Trophoblast cell (in vitro differentiated cells and primary cell): ENCODE measurements around the gene EHF.
A peak's percentile ranks its signal among the peaks of the same experiment; 100 is the strongest.

Source experiments
- DNase-seq, 2 donors: peaks; one replicate each; pipeline ENCODE4 v3.0.0-alpha.2; 2016
- H2AFZ ChIP-seq: 2 replicates; pipeline ENCODE4 v1.6.1; 2013; ENCODE audit warnings: low read length, moderate library complexity, mild to moderate bottlenecking; ENCODE audit not compliant: insufficient read depth, poor library complexity
- H2AK5ac ChIP-seq: 2 replicates; pipeline ENCODE4 v1.6.1; 2013; ENCODE audit warnings: mild to moderate bottlenecking, low read length
- H2BK120ac ChIP-seq: 2 replicates; pipeline ENCODE4 v1.6.1; 2013; ENCODE audit warnings: low read length, mild to moderate bottlenecking, moderate library complexity; ENCODE audit not compliant: insufficient read depth, poor library complexity
- H2BK12ac ChIP-seq: 2 replicates; pipeline ENCODE4 v1.6.1; 2013; ENCODE audit warnings: mild to moderate bottlenecking, low read length, moderate library complexity
- H2BK5ac ChIP-seq: 2 replicates; pipeline ENCODE4 v1.6.1; 2013; ENCODE audit warnings: low read length, low read depth, moderate library complexity, mild to moderate bottlenecking; ENCODE audit not compliant: poor library complexity
- H3K14ac ChIP-seq: 2 replicates; pipeline ENCODE4 v1.6.1; 2013; ENCODE audit warnings: mild to moderate bottlenecking, low read length
- H3K18ac ChIP-seq: 2 replicates; pipeline ENCODE4 v1.6.1; 2013; ENCODE audit warnings: mild to moderate bottlenecking, low read length
- H3K23ac ChIP-seq: 2 replicates; pipeline ENCODE4 v1.6.1; 2013; ENCODE audit warnings: low read length
- H3K27ac ChIP-seq: 2 replicates; pipeline ENCODE4 v1.5.1; 2013; ENCODE audit warnings: low read depth, mild to moderate bottlenecking, inconsistent platforms, low read length, moderate library complexity
- H3K27me3 ChIP-seq: 2 replicates; pipeline ENCODE4 v1.6.1; 2013; ENCODE audit warnings: inconsistent platforms, mild to moderate bottlenecking, low read length, moderate library complexity; ENCODE audit not compliant: insufficient read depth
- H3K36me3 ChIP-seq, 2 experiments: 1 replicate in 1 of 2; 2 replicates in 1 of 2; pipeline ENCODE4 v1.6.1; 2013; ENCODE audit warnings: low read length in 2 of 2, mild to moderate bottlenecking in 2 of 2, moderate library complexity in 1 of 2; ENCODE audit not compliant: insufficient read depth in 2 of 2, control insufficient read depth in 1 of 2
- H3K4ac ChIP-seq: 2 replicates; pipeline ENCODE4 v1.6.1; 2013; ENCODE audit warnings: low read depth, mild to moderate bottlenecking, low read length, moderate library complexity
- H3K4me1 ChIP-seq, 2 experiments: 1 replicate in 1 of 2; 2 replicates in 1 of 2; pipeline ENCODE4 v1.6.1; 2013; ENCODE audit warnings: low read length in 2 of 2, mild to moderate bottlenecking in 2 of 2, moderate library complexity in 1 of 2; ENCODE audit not compliant: insufficient read depth in 2 of 2, control insufficient read depth in 1 of 2
- H3K4me2 ChIP-seq: 2 replicates; pipeline ENCODE4 v1.6.1; 2013; ENCODE audit warnings: inconsistent platforms, mild to moderate bottlenecking, low read length, moderate library complexity
- H3K4me3 ChIP-seq: 2 replicates; pipeline ENCODE4 v1.5.1; 2013; ENCODE audit warnings: mild to moderate bottlenecking, low read depth, low read length, inconsistent platforms
- H3K79me1 ChIP-seq: one replicate; pipeline ENCODE4 v1.6.1; 2013; ENCODE audit warnings: low read length
- H3K79me2 ChIP-seq: 2 replicates; pipeline ENCODE4 v1.6.1; 2013; ENCODE audit warnings: low read length, mild to moderate bottlenecking; ENCODE audit not compliant: control insufficient read depth, insufficient read depth, poor library complexity
- H3K9ac ChIP-seq: 2 replicates; pipeline ENCODE4 v1.6.1; 2013; ENCODE audit warnings: mild to moderate bottlenecking, low read length
- H3K9me3 ChIP-seq: 2 replicates; pipeline ENCODE4 v1.6.1; 2013; ENCODE audit warnings: low read depth, mild to moderate bottlenecking, control low read depth, inconsistent platforms, low read length; ENCODE audit not compliant: insufficient read depth
- H4K12ac ChIP-seq: 2 replicates; pipeline ENCODE4 v1.6.1; 2013; ENCODE audit warnings: low read depth, mild to moderate bottlenecking, low read length, moderate library complexity
- H4K8ac ChIP-seq: 2 replicates; pipeline ENCODE4 v1.6.1; 2013; ENCODE audit warnings: low read depth, mild to moderate bottlenecking, low read length, moderate library complexity
- H4K91ac ChIP-seq: one replicate; pipeline ENCODE4 v1.6.1; 2013; ENCODE audit warnings: low read depth, mild to moderate bottlenecking, low read length, moderate library complexity
- WGBS: extraction: QIAGEN DNeasy Blood & Tissue Kit; methylation state at CpG from one replicate; pipeline ENCODE4 v1.1.7; 2013; ENCODE audit warnings: missing lambda C conversion rate; ENCODE audit not compliant: insufficient read length, insufficient coverage; ENCODE audit errors: extremely low coverage; 5-methylcytosine and 5-hydroxymethylcytosine counted together

The EHF gene

DNA sequence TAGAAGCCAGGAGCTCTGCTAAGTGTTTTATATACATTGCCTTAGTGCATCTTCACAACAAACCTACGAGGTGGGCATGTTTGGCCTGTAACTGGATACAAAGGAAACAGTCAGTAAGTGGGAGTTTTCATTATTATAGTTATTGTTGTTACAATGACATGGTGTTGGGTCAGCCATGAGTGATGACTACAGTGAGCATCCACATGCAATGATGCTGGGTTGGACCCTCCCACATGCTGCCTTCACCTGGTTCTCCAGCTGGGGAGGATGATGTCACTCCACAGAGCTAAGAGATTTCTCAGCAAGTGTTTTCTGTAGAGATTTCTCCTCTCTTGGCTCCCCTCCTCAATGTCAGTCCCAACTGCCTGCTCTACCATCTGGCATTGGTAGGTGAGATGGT is 59.3 kb downstream of the EHF start:
- Histone ChIP-seq H3K27me3 (no peaks in the 10 kb centered on the region), H3K9ac (no peak overlapping the region), H3K4me1 (peaks cover 7% of the 10 kb centered on the region in 2 experiments), H3K14ac (no peak overlapping the region), H3K79me2 (no peaks in the 10 kb centered on the region), H3K27ac (no peak overlapping the region), H4K91ac (no peak overlapping the region), H3K79me1 (no peaks in the 10 kb centered on the region), H3K4me3 (no peak overlapping the region), H3K9me3 (no peaks in the 10 kb centered on the region), H4K12ac (no peak overlapping the region), H2BK5ac (no peak overlapping the region), H3K36me3 (no peaks in the 10 kb centered on the region), H4K8ac (no peak overlapping the region), H3K18ac (no peak overlapping the region), H2BK12ac (no peak overlapping the region), H2AK5ac (no peak overlapping the region), H3K4ac (no peak overlapping the region), H2BK120ac (no peak overlapping the region), H2AFZ (no peak overlapping the region), H3K4me2 (no peak overlapping the region), H3K23ac (no peak overlapping the region)
- no peak for DNase-seq
- WGBS: no CpG with 5 or more reads among the region's 1 CpG

DNA sequence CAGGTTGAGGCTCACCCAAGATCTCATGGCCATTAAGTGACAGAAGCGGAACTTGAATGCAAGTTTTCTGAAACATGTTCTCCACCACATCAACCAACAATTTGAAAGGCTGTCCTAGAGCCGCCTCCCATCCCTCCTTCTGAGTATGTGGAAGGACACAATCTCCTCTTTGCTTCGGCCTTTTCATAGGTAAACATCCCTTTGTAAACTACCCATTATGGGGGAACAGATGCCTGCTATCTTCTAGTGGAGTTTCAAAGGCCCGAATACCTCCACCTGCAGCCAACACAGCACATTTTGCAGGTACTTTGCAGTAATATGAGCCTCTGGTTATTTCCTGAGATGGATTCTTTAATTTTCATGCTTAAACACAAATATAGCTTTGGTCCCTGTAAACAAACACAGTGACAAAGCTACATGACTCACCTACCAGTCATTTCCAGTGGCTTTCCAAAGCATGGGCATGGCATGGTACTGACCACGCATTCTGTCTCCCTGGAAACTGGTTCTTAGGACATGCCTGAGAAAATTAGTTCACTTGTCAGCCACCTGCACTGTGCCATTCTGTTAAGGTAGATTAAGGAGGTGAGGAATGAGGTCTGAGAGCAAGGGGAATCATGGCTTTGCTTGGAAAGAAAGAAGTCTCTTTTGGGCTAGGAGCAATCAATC is 60.2 kb downstream of the EHF start:
- H3K4me1 ChIP-seq: peaks cover 9% of the 10 kb centered on the region in 2 experiments
- no peak overlapping the region for H3K4me3 ChIP-seq
- H2BK5ac ChIP-seq: no peak overlapping the region
- H3K9me3 ChIP-seq: no peaks in the 10 kb centered on the region
- no peak overlapping the region for H4K12ac ChIP-seq
- no peak overlapping the region for H3K9ac ChIP-seq
- no peak overlapping the region for H2AFZ ChIP-seq
- peak in 1 of 2 donors; percentile 53 for DNase-seq
- H4K91ac ChIP-seq: no peak overlapping the region
- H4K8ac ChIP-seq: no peak overlapping the region
- no peaks in the 10 kb centered on the region for H3K79me2 ChIP-seq
- H3K79me1 ChIP-seq: no peaks in the 10 kb centered on the region
- H3K4ac ChIP-seq: no peak overlapping the region
- no peaks in the 10 kb centered on the region for H3K36me3 ChIP-seq
- no peak overlapping the region for H3K23ac ChIP-seq
- H3K14ac ChIP-seq: no peak overlapping the region
- H2AK5ac ChIP-seq: no peak overlapping the region
- H3K4me2 ChIP-seq: no peak overlapping the region
- no peak overlapping the region for H2BK120ac ChIP-seq
- H2BK12ac ChIP-seq: no peak overlapping the region
- H3K27ac ChIP-seq: no peak overlapping the region
- no peak overlapping the region for H3K18ac ChIP-seq
- no CpG with 5 or more reads among the region's 5 CpGs for WGBS
- no peaks in the 10 kb centered on the region for H3K27me3 ChIP-seq

DNA sequence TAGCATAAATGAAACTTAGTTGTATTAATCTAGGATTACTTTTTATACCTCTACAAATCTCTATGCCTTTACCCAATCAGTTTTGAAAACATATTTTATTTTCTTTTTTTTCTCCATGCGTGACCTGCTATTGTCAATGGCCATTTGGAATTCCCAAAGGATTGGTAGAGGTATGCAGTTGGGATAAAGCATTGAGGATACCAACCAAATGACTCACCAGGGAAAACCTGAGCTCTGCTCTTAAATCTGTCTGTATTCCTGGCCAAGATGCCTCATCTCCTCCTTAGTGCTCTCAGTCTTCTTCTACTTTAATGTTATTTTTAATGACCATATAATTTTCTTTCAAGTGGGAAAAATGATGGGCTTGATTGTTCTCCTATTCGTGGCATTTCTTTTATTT is 61.9 kb downstream of the EHF start:
- Histone ChIP-seq H3K4ac (no peak overlapping the region), H3K79me2 (no peaks in the 10 kb centered on the region), H2AFZ (no peak overlapping the region), H3K79me1 (no peaks in the 10 kb centered on the region), H3K4me1 (peaks cover 9% of the 10 kb centered on the region in 2 experiments), H2BK5ac (no peak overlapping the region), H3K9ac (no peak overlapping the region), H3K4me2 (no peak overlapping the region), H2AK5ac (no peak overlapping the region), H3K14ac (no peak overlapping the region), H4K8ac (no peak overlapping the region), H3K9me3 (no peaks in the 10 kb centered on the region), H3K36me3 (no peaks in the 10 kb centered on the region), H2BK12ac (no peak overlapping the region), H3K27ac (no peak overlapping the region), H3K23ac (no peak overlapping the region), H3K4me3 (no peak overlapping the region), H3K18ac (no peak overlapping the region), H3K27me3 (no peaks in the 10 kb centered on the region), H4K12ac (no peak overlapping the region), H2BK120ac (no peak overlapping the region), H4K91ac (no peak overlapping the region)
- DNase-seq: peak in 1 of 2 donors; percentile 7
- no CpG with 5 or more reads among the region's 2 CpGs for WGBS

DNA sequence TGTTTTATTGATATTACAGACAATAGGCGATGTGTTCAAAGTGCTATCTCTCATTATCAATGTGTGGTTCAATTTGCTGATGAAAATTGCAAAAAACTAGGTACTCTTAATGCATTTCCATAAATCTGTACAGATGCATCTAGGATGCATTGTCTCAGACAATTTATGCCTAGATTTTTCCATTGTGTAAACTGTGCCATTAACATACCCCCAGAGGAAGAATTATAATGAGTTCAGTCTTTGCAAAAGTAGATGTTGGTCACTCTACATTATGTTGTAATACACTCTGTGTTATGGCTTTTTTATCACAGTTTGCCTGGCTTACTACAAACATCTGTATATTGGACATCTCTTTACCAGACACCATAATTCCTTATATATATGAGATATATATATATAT is 62.5 kb downstream of the EHF start:
- H3K14ac ChIP-seq: no peak overlapping the region
- H3K18ac ChIP-seq: no peak overlapping the region
- no peaks in the 10 kb centered on the region for H3K79me1 ChIP-seq
- no peak overlapping the region for H3K27ac ChIP-seq
- no peak overlapping the region for H3K4me2 ChIP-seq
- no peak overlapping the region for H3K4me3 ChIP-seq
- H3K4me1 ChIP-seq: peaks cover 9% of the 10 kb centered on the region in 2 experiments
- no peak overlapping the region for H2BK12ac ChIP-seq
- H2BK120ac ChIP-seq: no peak overlapping the region
- no peaks in the 10 kb centered on the region for H3K9me3 ChIP-seq
- H3K79me2 ChIP-seq: no peaks in the 10 kb centered on the region
- no peak overlapping the region for H4K91ac ChIP-seq
- no peak overlapping the region for H4K12ac ChIP-seq
- no peaks in the 10 kb centered on the region for H3K36me3 ChIP-seq
- no peak overlapping the region for H2BK5ac ChIP-seq
- no CpG with 5 or more reads among the region's 1 CpG for WGBS
- DNase-seq: no peak
- no peak overlapping the region for H3K23ac ChIP-seq
- no peak overlapping the region for H2AK5ac ChIP-seq
- H3K27me3 ChIP-seq: no peaks in the 10 kb centered on the region
- H2AFZ ChIP-seq: no peak overlapping the region
- H3K4ac ChIP-seq: no peak overlapping the region
- no peak overlapping the region for H3K9ac ChIP-seq
- no peak overlapping the region for H4K8ac ChIP-seq
